Right lobe of liver (tissue), 6 donors: ENCODE measurements around the gene ARHGAP25. TPM values are rescaled to one million over a fixed set of nuclear protein-coding genes. Genes with fewer than 3 reads are reported as not detected.

ENCODE experiments used
- ATAC-seq, 4 donors: fragments of 200-7000 bp; cut with Tn5 transposase; one replicate each; pipeline ENCODE4 v1.9.1; 2020; ENCODE audit warnings: mild to moderate bottlenecking in 4 of 4, moderate library complexity in 4 of 4
- DNase-seq, 3 donors: peaks; one replicate each; pipeline ENCODE4 v3.0.0-alpha.2; 2020
- H3K27ac ChIP-seq, 3 donors: fragments of 200-600 bp; one replicate each; pipeline ENCODE4 v1.8.0; 2022
- H3K27me3 ChIP-seq, 2 donors: fragments of 200-600 bp; one replicate each; pipeline ENCODE4 v1.8.0; 2022
- H3K36me3 ChIP-seq, 4 donors: fragments of 200-600 bp; sonication (generic) in 1 of 4; one replicate each; pipeline versions ENCODE4 v1.5.1 to v1.8.0; 2017 to 2022; ENCODE audit warnings: control low read depth in 1 of 4
- H3K4me1 ChIP-seq, 4 donors: fragments of 200-600 bp; sonication (generic) in 1 of 4; one replicate each; pipeline versions ENCODE4 v1.5.1 to v1.8.0; 2017 to 2022; ENCODE audit warnings: control low read depth in 1 of 4
- H3K4me3 ChIP-seq, 3 donors: fragments of 200-600 bp; one replicate each; pipeline ENCODE4 v1.8.0; 2022
- H3K9me3 ChIP-seq, 4 donors: fragments of 200-600 bp; sonication (generic) in 1 of 4; one replicate each; pipeline versions ENCODE4 v1.5.1 to v1.8.0; 2017 to 2022; ENCODE audit warnings: control low read depth in 1 of 4
- POLR2A ChIP-seq: fragments of 450-650 bp; IDR thresholded peaks from one replicate; pipeline ENCODE4 v1.6.1; 2017; ENCODE audit warnings: antibody characterized with exemption, mild to moderate bottlenecking
- WGBS: methylation state at CpG from one replicate; pipeline ENCODE4 v1.1.6; 2018; ENCODE audit warnings: low coverage, low lambda C conversion rate; ENCODE audit not compliant: insufficient coverage; ENCODE audit errors: missing lambda C conversion rate; 5-methylcytosine and 5-hydroxymethylcytosine counted together
- intact Hi-C, 2 donors: fragments of 100-400 bp; cut with DNase I; formaldehyde crosslinking; loops; one replicate each; pipeline versions ENCODE4 v1.11.2 to v1.14.1; 2022
- total RNA-seq, 6 experiments: library from RNA; depleted of rRNA in 2 of 6; stranded (reverse); fragments of >200 nt in 2 of 6; fragmentation: NEBNext Ultra II Directional in 3 of 6; extraction: Animal tissue kit (Norgen Biotek cat#: 25700) in 3 of 6; gene quantifications; one replicate each; pipeline versions ENCODE4 v1.1.0 to v1.2.4, GENCODE V29; 2016 to 2023
- TF ChIP-seq, protein P1 (sequence below), 4 donors: fragments of 200-600 bp in 3 of 4; fragments of 450-650 bp in 1 of 4; IDR thresholded peaks; one replicate each; pipeline versions ENCODE4 v1.5.1 to v1.8.0; 2016 to 2022; ENCODE audit warnings: antibody characterized with exemption in 4 of 4, mild to moderate bottlenecking in 2 of 4
- donor health status: DM: no; HTN: yes; CAD: no.
- donor health status: DM: no; HTN: no; CAD: no.
- donor health status: DM: no; HTN: no; CAD: no.
- donor health status: DM: no; HTN: yes; CAD: no.
- donor health status: DM: no; HTN: yes; CAD: no.

Gene ARHGAP25
- total RNA-seq, 6 experiments from 2014 or later, result 3.3 to 9.8 (median 5.0) TPM

DNA sequence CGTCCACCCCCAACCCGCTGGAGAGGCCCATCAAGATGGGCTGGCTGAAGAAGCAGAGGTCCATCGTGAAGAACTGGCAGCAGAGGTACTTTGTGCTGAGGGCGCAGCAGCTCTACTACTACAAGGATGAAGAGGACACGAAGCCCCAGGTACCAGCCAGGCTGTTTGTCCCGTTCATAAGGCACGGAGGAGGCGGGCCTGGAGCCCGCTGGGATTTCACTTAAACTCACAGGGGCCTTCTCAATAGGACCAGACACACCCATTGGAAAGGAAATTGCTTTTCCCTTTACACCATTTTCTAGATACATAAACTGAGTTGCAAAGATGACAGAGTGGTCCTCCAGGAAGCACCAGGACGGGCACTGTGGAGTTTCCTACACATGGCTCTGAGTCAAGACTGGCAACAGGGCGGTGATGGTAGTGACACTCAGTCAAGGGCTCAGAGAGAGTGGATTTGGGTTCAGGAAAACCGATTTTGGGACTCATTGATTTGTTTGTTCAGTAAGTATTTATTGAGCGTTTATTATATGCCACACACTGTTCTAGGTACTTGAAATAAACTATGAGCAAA, 40.7 kb downstream of the ARHGAP25 start:
- DNase-seq, result no peak
- H3K4me1 ChIP-seq, result peaks cover 0 to 9% (median 0%) of the 10 kb centered on the region in 4 donors
- no peaks in the 10 kb centered on the region for H3K27me3 ChIP-seq
- WGBS, result 37% methylated on average over 11 of the region's 13 CpGs
- peak overlapping the region; percentile 56 to 79 (median 71) for H3K27ac ChIP-seq
- ATAC-seq, result no peak
- H3K36me3 ChIP-seq, result no peaks in the 10 kb centered on the region
- no peak for TF ChIP-seq POLR2A
- TF ChIP-seq, protein P1, sequence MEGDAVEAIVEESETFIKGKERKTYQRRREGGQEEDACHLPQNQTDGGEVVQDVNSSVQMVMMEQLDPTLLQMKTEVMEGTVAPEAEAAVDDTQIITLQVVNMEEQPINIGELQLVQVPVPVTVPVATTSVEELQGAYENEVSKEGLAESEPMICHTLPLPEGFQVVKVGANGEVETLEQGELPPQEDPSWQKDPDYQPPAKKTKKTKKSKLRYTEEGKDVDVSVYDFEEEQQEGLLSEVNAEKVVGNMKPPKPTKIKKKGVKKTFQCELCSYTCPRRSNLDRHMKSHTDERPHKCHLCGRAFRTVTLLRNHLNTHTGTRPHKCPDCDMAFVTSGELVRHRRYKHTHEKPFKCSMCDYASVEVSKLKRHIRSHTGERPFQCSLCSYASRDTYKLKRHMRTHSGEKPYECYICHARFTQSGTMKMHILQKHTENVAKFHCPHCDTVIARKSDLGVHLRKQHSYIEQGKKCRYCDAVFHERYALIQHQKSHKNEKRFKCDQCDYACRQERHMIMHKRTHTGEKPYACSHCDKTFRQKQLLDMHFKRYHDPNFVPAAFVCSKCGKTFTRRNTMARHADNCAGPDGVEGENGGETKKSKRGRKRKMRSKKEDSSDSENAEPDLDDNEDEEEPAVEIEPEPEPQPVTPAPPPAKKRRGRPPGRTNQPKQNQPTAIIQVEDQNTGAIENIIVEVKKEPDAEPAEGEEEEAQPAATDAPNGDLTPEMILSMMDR (IDR thresholded peaks at IDR 0.05), result no peak
- intact Hi-C loops, result no loop called here
- H3K4me3 ChIP-seq, result peak overlapping the region; percentile 21 to 39 (median 31)
- H3K9me3 ChIP-seq, result no peaks in the 10 kb centered on the region

DNA sequence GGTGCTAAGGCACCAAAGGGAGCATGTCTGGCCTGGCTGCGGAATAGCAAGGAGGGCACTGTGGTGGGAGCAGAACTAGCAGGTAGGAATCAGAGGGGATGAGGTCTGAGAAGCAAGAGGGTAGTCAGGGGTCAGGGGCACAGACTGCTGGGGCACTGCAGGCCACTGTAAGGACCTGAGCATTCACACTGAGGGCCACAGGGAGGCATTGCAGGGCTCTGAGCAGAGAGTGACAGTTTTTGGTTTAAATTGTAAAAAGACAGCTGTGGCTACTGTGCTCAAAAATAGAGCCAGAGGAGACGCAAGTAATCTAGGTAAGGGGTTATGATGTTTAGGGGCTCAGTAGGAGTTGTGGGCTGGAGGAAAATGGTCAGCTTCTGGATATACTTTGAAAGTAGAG, 41.5 kb downstream of the ARHGAP25 start:
- no peaks in the 10 kb centered on the region for H3K27me3 ChIP-seq
- DNase-seq (no peak), ATAC-seq (peak in 2 of 4 donors; percentile 3 to 14)
- WGBS, result 50% methylated on average over 2 of the region's 2 CpGs
- intact Hi-C loops, result no loop called here
- H3K36me3 ChIP-seq, result no peaks in the 10 kb centered on the region
- TF ChIP-seq, protein P1 (IDR thresholded peaks at IDR 0.05), result no peak
- TF ChIP-seq POLR2A, result no peak
- H3K4me3 ChIP-seq, result peak overlapping the region in 2 of 3 donors; percentile 21 to 39
- H3K27ac ChIP-seq, result peak overlapping the region in 2 of 3 donors; percentile 38 to 79
- peaks cover 0 to 3% (median 0%) of the 10 kb centered on the region in 4 donors for H3K4me1 ChIP-seq
- no peaks in the 10 kb centered on the region for H3K9me3 ChIP-seq

DNA sequence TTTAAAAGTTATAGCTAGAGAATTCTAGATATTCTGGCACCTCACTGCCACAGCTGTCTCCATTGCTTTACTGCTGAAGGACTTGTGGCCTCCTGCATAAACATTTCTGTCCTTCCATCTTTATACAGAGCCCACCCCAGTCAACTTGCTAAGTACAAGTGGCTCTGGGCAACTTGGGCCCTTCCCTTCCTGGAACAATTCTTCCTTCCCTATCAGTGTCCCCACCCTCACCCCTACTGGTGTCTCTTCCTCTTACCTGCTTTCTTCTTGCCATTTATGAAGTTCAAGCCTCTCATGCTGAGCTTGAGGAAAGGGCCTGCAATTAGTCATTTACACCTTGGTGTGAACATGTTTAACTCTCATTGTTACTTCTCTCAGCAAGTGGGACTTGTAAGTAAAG, 45.0 kb downstream of the ARHGAP25 start:
- no peaks in the 10 kb centered on the region for H3K27me3 ChIP-seq
- DNase-seq, result no peak
- intact Hi-C loops, result no loop called here
- no peak overlapping the region for H3K27ac ChIP-seq
- no peak overlapping the region for H3K4me3 ChIP-seq
- ATAC-seq, result no peak
- no peaks in the 10 kb centered on the region for H3K36me3 ChIP-seq
- H3K4me1 ChIP-seq, result no peaks in the 10 kb centered on the region
- H3K9me3 ChIP-seq, result no peaks in the 10 kb centered on the region
- TF ChIP-seq, protein P1 (IDR thresholded peaks at IDR 0.05), result no peak
- TF ChIP-seq POLR2A, result no peak

DNA sequence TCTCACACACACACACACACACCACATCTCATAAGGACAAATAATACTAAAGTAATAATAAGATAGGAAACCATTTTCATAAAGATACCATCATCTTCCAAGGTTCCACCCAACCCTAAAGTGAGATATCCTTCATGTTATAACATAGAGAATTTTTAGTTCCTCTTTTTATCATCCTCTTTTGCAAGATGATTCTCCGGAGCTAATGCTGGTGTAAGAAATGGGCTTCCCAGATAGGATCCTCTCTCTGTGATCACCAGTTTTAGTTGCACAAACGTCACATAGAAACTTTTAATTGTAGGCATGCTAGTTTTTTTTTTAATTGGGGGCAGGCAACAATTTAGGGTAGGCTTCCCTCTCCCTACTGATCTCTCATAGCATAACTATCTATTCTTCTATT, 49.6 kb downstream of the ARHGAP25 start:
- peak in 2 of 4 donors; percentile 41 to 54 for ATAC-seq
- WGBS, result 38% methylated on average over 2 of the region's 2 CpGs
- H3K36me3 ChIP-seq, result peaks cover 0 to 8% (median 0%) of the 10 kb centered on the region in 4 donors
- TF ChIP-seq, protein P1 (IDR thresholded peaks at IDR 0.05), result no peak
- TF ChIP-seq POLR2A, result no peak
- H3K4me1 ChIP-seq, result no peaks in the 10 kb centered on the region
- DNase-seq, result no peak
- H3K27me3 ChIP-seq, result no peaks in the 10 kb centered on the region
- H3K27ac ChIP-seq, result peak overlapping the region in 1 of 3 donors; percentile 9
- H3K9me3 ChIP-seq, result no peaks in the 10 kb centered on the region
- H3K4me3 ChIP-seq, result no peak overlapping the region
- intact Hi-C loops, result no loop called here

DNA sequence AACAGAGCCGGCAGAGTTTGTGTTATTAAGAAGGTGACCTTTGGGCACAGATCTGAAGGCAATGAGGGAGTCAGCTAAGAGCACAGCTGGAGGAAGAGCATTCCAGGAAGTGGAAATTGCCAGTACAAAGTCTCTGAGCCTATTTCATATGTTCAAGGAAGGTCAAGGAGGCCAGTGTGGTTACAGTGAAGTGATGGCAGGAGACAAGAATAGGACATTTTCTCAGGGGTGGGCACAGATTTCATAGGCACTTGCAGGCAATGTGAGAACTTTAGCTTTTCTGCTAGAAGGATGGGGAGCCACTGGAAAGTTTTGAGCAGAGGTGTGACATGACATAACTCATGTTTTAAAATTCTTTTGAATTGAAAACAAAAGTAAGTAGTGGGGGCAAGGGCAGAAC, 50.3 kb downstream of the ARHGAP25 start:
- no peak for DNase-seq
- Histone ChIP-seq H3K27ac (peak overlapping the region in 1 of 3 donors; percentile 9), H3K36me3 (peaks cover 0 to 8% (median 2%) of the 10 kb centered on the region in 4 donors), H3K4me1 (no peaks in the 10 kb centered on the region), H3K27me3 (no peaks in the 10 kb centered on the region), H3K9me3 (no peaks in the 10 kb centered on the region), H3K4me3 (no peak overlapping the region)
- ATAC-seq, result peak in 3 of 4 donors; percentile 61 to 62 (median 61)
- TF ChIP-seq POLR2A, result no peak
- 11% methylated on average over 1 of the region's 1 CpG for WGBS
- intact Hi-C loops, result no loop called here
